Measurements from ENCODE around the gene PBX3.

Gene PBX3

DNA sequence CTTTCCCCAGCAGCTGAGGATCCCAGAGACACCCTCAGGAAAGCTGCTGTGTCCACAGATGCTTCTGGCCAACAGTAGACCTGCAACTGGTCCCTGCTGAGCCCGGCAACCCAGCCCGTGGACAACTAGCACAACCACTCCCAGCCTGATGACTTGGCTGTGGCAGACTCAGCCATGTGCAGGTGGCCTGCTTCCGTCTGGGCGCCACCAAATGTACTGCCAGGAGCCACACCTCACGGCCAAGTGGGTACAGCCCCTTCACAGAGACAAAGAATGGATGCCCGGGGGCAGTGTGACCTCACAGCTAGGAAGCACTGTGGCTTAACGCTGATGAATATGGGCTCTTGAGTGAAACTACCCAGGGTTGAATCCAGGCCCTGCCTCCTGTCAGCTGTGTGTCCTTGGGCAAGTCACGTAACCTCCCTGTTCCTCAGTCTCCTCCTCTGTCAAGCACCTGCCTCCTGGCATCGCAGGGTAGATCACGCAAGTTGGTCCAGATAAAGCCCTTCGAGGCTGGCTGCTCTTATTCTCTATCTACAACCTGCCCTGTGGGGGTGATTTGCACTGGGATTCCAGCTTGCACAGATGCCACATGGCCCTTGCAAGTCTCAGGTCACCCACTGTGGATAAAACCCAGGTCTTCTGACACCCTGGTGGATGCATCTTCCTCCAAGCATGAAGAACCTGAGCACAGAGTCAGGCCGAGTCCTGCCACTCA lies 225.0 kb downstream of the PBX3 start:
- no peak overlapping the region for H3K4me3 ChIP-seq (ENCODE audit: low read depth, low read length)
- no peak for DNase-seq (ENCODE audit: low read depth)
- TF ChIP-seq, protein P1, sequence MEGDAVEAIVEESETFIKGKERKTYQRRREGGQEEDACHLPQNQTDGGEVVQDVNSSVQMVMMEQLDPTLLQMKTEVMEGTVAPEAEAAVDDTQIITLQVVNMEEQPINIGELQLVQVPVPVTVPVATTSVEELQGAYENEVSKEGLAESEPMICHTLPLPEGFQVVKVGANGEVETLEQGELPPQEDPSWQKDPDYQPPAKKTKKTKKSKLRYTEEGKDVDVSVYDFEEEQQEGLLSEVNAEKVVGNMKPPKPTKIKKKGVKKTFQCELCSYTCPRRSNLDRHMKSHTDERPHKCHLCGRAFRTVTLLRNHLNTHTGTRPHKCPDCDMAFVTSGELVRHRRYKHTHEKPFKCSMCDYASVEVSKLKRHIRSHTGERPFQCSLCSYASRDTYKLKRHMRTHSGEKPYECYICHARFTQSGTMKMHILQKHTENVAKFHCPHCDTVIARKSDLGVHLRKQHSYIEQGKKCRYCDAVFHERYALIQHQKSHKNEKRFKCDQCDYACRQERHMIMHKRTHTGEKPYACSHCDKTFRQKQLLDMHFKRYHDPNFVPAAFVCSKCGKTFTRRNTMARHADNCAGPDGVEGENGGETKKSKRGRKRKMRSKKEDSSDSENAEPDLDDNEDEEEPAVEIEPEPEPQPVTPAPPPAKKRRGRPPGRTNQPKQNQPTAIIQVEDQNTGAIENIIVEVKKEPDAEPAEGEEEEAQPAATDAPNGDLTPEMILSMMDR (IDR thresholded peaks at IDR 0.05; ENCODE audit: insufficient read depth, low read depth, low read length, missing control alignments), result no peak

GRCh38 chr9:125973547-125973946 lies 226.4 kb downstream of the PBX3 start:
- DNase-seq (ENCODE audit: low read depth), result no peak
- TF ChIP-seq, protein P1 (IDR thresholded peaks at IDR 0.05; ENCODE audit: insufficient read depth, low read depth, low read length, missing control alignments), result no peak
- H3K4me3 ChIP-seq (ENCODE audit: low read depth, low read length), result no peak overlapping the region

DNA sequence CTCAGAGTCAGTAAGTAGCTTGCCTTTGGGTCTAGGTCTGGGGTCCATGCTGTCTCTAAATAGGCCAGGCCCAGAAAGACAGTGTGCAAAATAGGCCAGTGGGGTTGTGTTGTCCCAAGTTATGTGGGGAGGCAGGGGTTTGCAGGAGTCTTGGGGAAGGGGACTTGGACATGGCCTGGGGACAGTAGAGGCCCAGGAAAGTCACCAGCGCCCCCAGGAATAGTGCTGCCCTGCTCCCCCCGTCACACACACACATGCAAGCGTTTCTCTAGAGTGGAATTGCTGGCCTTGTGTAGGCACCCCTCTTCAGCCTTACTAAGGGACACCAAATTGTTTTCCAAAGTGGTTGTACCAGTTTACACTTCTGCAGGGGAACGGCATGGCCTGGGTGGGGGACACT lies 227.5 kb downstream of the PBX3 start:
- H3K4me3 ChIP-seq (ENCODE audit: low read depth, low read length), result no peak overlapping the region
- TF ChIP-seq, protein P1 (IDR thresholded peaks at IDR 0.05; ENCODE audit: insufficient read depth, low read depth, low read length, missing control alignments), result no peak
- no peak for DNase-seq (ENCODE audit: low read depth)

- TF ChIP-seq, protein P1 (IDR thresholded peaks at IDR 0.05; ENCODE audit: insufficient read depth, low read depth, low read length, missing control alignments), result no peak
- H3K4me3 ChIP-seq (ENCODE audit: low read depth, low read length), result no peak overlapping the region
- no peak for DNase-seq (ENCODE audit: low read depth)
Measured at GRCh38 chr9:125977223-125977622, 230.1 kb downstream of the PBX3 start.

DNA sequence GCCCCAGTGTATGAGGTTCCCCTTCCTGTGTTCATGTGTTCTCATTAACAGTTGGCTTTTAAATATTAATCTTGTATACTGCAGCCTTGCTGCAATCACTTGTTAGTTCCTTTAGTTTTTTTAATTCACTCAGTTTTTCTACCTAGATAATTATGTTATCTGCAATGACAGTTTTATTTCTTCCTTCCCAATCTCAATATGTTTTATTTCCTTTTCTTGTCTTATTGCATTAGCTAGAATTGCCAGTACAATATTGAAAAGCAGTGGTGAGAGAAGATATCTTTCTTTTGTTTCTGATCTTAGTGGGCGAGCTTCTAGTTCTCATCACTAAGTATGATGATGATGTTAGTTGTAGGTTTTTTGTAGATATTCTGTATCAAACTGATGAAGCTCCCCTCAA lies 232.2 kb downstream of the PBX3 start:
- H3K4me3 ChIP-seq (ENCODE audit: low read depth, low read length), result no peak overlapping the region
- TF ChIP-seq, protein P1 (IDR thresholded peaks at IDR 0.05; ENCODE audit: insufficient read depth, low read depth, low read length, missing control alignments), result no peak
- DNase-seq (ENCODE audit: low read depth), result no peak

- TF ChIP-seq, protein P1 (IDR thresholded peaks at IDR 0.05; ENCODE audit: insufficient read depth, low read depth, low read length, missing control alignments), result no peak
- no peak overlapping the region for H3K4me3 ChIP-seq (ENCODE audit: low read depth, low read length)
- DNase-seq (ENCODE audit: low read depth), result no peak
Measured at GRCh38 chr9:125982798-125983406, 235.7 kb downstream of the PBX3 start.
